Neutrophil (primary cell): Measurements from ENCODE around the gene HOXC10.

Source experiments
- H3K27ac ChIP-seq: fragments of 200-600 bp; sonication (generic); 2 replicates; pipeline ENCODE4 v1.5.1; 2016; ENCODE audit warnings: mild to moderate bottlenecking, moderate library complexity
- H3K27me3 ChIP-seq: fragments of 200-600 bp; sonication (generic); 2 replicates; pipeline ENCODE4 v1.6.0; 2016; ENCODE audit warnings: mild to moderate bottlenecking
- H3K36me3 ChIP-seq: fragments of 200-600 bp; sonication (generic); 2 replicates; pipeline ENCODE4 v1.5.1; 2017
- H3K4me1 ChIP-seq, 2 experiments: fragments of 200-600 bp in 1 of 2; sonication (generic) in 1 of 2; 1 replicate in 1 of 2; 2 replicates in 1 of 2; pipeline versions ENCODE4 v1.5.1 to v1.6.1; 2013 to 2016; ENCODE audit warnings: low read depth in 1 of 2, low read length in 1 of 2, mild to moderate bottlenecking in 1 of 2, moderate library complexity in 1 of 2; ENCODE audit not compliant: control insufficient read depth in 1 of 2, insufficient read depth in 1 of 2
- H3K4me3 ChIP-seq, 2 experiments: fragments of 200-600 bp in 1 of 2; sonication (generic) in 1 of 2; 1 replicate in 1 of 2; 2 replicates in 1 of 2; pipeline ENCODE4 v1.5.1; 2013 to 2016; ENCODE audit warnings: low read depth in 1 of 2, low read length in 1 of 2, mild to moderate bottlenecking in 1 of 2, moderate library complexity in 1 of 2
- H3K9me3 ChIP-seq: fragments of 200-600 bp; sonication (generic); 2 replicates; pipeline ENCODE4 v1.5.1; 2016
- TF ChIP-seq, protein P1 (sequence below): fragments of 200-600 bp; sonication (generic); IDR thresholded peaks from 2 replicates; pipeline ENCODE4 v1.5.1; 2016; ENCODE audit warnings: antibody characterized with exemption

The HOXC10 gene

DNA sequence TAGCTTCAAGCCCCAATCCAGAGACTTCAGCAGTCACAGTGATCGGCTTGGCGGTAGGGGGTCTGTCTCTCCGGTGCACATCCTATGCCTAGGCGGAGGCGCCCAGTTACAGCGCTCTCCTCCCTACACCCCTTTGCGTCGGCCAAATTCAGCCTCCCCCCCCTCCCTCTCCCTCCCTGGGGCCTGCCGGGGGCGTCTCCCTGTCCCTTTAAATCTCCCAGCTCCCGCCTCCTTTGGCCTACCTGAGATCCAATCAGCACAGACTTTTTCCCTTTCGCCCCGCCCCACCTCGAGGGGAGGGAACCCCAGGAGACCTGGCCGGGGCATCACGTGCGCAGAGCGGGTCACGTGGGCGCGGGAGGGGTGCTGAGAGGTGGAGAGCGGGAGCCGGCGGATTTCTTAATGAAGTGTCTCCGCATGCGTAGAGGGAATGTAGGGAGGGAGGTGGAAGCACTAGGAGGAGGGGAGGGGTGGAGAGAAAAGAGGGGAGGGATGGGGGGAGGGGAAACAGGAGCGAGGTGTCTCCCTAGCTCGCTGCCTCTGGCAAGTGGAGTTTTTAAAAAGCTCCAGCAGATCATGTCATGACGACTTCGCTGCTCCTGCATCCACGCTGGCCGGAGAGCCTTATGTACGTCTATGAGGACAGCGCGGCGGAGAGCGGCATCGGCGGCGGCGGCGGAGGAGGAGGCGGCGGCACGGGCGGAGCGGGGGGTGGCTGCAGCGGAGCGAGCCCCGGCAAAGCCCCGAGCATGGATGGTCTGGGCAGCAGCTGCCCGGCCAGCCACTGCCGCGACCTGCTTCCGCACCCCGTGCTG, 46.4 kb upstream of the HOXC10 start, which contains the start of gene HOXC13:
Gene HOXC13, plus strand, starts transcription at position 506 of the 815 bp plus-strand sequence. Its CDS starts 76 bp downstream, at position 582.
- TF ChIP-seq, protein P1, sequence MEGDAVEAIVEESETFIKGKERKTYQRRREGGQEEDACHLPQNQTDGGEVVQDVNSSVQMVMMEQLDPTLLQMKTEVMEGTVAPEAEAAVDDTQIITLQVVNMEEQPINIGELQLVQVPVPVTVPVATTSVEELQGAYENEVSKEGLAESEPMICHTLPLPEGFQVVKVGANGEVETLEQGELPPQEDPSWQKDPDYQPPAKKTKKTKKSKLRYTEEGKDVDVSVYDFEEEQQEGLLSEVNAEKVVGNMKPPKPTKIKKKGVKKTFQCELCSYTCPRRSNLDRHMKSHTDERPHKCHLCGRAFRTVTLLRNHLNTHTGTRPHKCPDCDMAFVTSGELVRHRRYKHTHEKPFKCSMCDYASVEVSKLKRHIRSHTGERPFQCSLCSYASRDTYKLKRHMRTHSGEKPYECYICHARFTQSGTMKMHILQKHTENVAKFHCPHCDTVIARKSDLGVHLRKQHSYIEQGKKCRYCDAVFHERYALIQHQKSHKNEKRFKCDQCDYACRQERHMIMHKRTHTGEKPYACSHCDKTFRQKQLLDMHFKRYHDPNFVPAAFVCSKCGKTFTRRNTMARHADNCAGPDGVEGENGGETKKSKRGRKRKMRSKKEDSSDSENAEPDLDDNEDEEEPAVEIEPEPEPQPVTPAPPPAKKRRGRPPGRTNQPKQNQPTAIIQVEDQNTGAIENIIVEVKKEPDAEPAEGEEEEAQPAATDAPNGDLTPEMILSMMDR, result no peak
- Histone ChIP-seq H3K4me1 (no peaks in the 10 kb centered on the region), H3K36me3 (no peaks in the 10 kb centered on the region), H3K9me3 (no peaks in the 10 kb centered on the region), H3K27me3 (peaks cover 100% of the 10 kb centered on the region), H3K4me3 (no peak within 1 kb of the TSS), H3K27ac (no peak within 1 kb of the TSS)

DNA sequence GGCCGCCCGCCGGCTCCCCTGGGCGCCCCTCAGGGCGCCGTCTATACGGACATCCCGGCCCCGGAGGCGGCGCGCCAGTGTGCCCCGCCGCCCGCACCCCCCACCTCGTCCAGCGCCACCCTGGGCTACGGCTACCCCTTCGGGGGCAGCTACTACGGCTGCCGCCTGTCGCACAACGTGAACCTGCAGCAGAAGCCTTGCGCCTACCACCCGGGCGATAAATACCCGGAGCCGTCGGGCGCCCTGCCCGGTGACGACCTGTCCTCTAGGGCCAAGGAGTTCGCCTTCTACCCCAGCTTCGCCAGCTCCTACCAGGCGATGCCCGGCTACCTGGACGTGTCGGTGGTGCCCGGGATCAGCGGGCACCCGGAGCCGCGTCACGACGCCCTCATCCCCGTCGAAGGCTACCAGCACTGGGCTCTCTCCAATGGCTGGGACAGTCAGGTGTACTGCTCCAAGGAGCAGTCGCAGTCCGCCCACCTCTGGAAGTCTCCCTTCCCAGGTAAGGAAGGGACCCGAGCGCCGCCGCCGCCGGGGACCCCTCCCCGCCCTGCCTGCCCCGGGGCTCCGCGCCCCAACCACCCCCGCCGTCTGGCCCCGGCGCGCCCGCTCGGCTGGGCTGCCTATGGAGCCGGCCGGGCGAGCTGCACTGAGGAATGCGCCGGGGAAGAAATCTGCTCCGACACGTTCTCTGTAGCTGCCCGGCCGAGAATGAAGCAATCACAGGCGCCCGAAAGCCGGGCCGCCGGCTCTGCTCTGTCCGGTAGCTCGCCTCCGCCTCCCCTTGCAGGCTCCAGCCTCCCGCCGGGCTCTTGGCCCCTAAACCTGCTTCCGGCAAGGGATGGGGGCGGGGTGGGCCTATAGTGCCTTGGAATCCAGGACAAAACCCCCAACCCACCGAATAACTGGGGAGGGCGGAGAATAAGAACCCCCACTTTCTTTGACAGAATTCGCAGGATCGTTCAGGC, 45.5 kb upstream of the HOXC10 start:
- H3K4me1 ChIP-seq, result no peaks in the 10 kb centered on the region
- H3K4me3 ChIP-seq, result no peak overlapping the region
- TF ChIP-seq, protein P1, result no peak
- no peak overlapping the region for H3K27ac ChIP-seq
- H3K9me3 ChIP-seq, result no peaks in the 10 kb centered on the region
- H3K27me3 ChIP-seq, result peaks cover 100% of the 10 kb centered on the region
- H3K36me3 ChIP-seq, result no peaks in the 10 kb centered on the region

DNA sequence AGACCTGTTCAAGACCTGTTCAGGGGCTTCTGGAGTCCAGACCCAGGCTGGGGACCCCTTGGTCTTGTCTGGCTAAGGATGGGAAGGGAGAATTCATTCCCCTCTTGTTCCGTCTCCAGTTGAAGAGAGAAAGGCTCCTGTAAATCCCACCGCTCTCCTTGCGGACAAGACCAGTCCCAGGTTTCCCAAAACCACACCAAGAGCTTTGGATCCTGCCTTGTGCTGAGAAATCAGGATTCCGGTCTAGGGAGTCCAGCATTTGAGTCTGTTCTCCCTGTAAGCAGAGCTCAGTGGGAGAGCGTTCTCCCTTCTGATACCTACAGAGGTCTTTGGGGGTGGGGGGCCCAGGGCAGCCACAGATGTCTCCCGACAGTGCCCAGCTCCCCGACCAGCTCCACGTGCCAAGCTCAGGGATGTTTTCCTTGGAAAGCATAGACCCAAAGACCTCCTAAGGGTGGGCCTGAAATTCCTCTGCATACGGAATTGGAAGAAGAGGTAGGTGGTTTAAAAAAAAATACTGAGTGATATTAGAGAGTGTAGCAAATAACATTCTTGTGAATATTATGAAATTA, 44.4 kb upstream of the HOXC10 start:
- no peaks in the 10 kb centered on the region for H3K36me3 ChIP-seq
- H3K27me3 ChIP-seq, result peaks cover 100% of the 10 kb centered on the region
- TF ChIP-seq, protein P1, result no peak
- no peak overlapping the region for H3K4me3 ChIP-seq
- H3K9me3 ChIP-seq, result no peaks in the 10 kb centered on the region
- no peak overlapping the region for H3K27ac ChIP-seq
- no peaks in the 10 kb centered on the region for H3K4me1 ChIP-seq

DNA sequence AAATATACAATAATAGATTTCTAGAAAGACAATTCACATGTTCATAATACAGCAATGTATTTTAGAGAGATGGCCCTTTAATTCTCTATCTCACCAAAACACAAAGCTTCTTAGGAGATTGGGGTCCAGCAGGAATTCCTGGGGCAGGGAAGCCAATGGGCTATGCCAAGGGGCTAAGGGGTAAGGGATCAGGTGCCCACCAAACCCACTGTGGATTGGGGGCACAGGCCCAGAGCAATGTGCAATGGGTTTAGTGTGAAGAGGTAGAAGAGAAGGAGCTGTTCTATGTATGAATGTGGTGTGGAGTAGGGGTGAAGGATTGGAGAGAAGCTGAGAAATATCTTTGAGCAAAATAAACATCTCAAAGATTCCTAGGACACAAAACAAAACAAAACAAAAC, 43.8 kb upstream of the HOXC10 start:
- Histone ChIP-seq H3K27me3 (peaks cover 100% of the 10 kb centered on the region), H3K4me1 (no peaks in the 10 kb centered on the region), H3K27ac (no peak overlapping the region), H3K36me3 (no peaks in the 10 kb centered on the region), H3K4me3 (no peak overlapping the region), H3K9me3 (no peaks in the 10 kb centered on the region)
- TF ChIP-seq, protein P1, result no peak

DNA sequence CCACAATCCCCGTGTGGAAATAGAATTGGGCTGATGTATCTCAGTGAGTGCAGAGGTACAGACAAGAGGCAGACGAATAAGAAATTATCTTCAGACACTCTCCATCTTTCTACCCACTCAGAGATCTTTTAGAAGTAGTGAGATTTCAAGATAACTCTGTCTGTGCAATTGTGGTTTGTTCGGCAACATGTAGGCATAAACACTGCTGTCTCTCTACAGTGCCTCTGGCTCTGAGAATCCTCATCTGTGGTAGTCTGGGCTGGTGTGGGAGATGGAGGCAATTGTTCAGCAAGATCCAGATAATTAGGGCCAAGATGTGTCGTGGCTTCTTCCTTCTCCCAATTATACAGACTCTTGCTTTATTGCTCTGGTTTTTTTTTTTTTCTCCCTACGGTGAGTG, 43.2 kb upstream of the HOXC10 start:
- H3K27me3 ChIP-seq, result peaks cover 100% of the 10 kb centered on the region
- no peaks in the 10 kb centered on the region for H3K4me1 ChIP-seq
- no peaks in the 10 kb centered on the region for H3K36me3 ChIP-seq
- no peak overlapping the region for H3K4me3 ChIP-seq
- no peak overlapping the region for H3K27ac ChIP-seq
- TF ChIP-seq, protein P1, result no peak
- no peaks in the 10 kb centered on the region for H3K9me3 ChIP-seq
